ENCODE results near the gene GRB7. TPM values are rescaled to one million over a fixed set of nuclear protein-coding genes. Genes with fewer than 3 reads are reported as not detected.

Gene GRB7
- total and polyA plus RNA-seq, 4 experiments from 2014 or later: not detected

DNA sequence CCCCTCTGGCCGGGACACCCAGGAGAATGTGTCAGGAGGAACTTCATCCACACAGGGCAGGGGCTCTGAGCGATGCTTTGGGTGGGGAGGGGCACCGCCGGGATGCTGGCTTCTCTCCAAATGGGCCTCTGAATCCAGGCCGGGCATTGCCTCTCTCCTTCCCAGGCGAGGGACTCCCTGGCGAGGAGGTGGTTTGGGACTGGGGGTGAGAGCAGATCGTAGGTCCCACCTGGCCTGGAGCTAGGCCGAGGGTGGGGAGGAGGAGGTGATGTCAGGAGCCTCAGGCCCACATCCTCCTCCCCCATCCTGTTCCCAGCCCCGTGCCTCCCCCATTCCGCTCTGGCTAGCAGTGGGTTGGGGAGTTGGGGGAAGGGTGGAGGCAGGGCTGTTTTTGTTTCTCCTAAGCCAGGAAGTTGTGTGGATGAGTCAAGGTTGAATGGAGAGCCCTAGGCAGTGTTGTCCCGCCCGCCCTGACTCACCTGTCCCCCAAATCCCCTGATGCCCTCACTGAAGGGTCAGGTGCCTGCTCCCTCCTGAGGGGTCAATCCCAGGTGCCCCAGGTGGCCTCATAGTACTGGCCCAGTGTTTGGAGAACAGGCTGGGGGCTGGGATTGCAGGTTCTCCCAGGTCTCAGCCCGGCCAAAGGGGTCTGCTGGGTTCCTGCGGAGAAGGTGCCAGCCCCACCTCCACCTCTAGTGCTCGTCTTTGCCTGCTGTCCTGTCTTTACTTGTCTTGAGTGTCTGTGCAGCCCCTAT is 2.8 kb downstream of the GRB7 start:
- Mint-ChIP-seq H3K4me3 (no peak overlapping the region), H3K9me3 (no peaks in the 10 kb centered on the region), H3K4me1 (peaks cover 5 to 11% (median 7%) of the 10 kb centered on the region in 4 donors), H3K27ac (peak overlapping the region in 4 of 7 donors; percentile 4 to 73 (median 28)), H3K27me3 (peaks cover 6 to 19% of the 10 kb centered on the region in 2 donors), H3K36me3 (no peaks in the 10 kb centered on the region)
- POLR2A ChIA-PET (ENCODE audit: partially characterized antibody): no interaction called here
- intact Hi-C loops (cut with micrococcal nuclease): no loop called here
- Histone ChIP-seq H3K9me3 (ENCODE audit: control insufficient read depth in 1 of 2, low read length in 2 of 2) (no peaks in the 10 kb centered on the region), H3K4me1 (ENCODE audit: insufficient read depth, low read length) (peaks cover 8% of the 10 kb centered on the region), H3K36me3 (ENCODE audit: insufficient read depth, low read length) (no peaks in the 10 kb centered on the region), H3K27me3 (ENCODE audit: insufficient read depth, low read length) (no peaks in the 10 kb centered on the region), H3K4me3 (ENCODE audit: low read length in 2 of 2) (no peak overlapping the region), H3K27ac (ENCODE audit: low read depth, low read length) (no peak overlapping the region)
- DNase-seq: no peak
- CTCF ChIA-PET (ENCODE audit: partially characterized antibody): no interaction called here

DNA sequence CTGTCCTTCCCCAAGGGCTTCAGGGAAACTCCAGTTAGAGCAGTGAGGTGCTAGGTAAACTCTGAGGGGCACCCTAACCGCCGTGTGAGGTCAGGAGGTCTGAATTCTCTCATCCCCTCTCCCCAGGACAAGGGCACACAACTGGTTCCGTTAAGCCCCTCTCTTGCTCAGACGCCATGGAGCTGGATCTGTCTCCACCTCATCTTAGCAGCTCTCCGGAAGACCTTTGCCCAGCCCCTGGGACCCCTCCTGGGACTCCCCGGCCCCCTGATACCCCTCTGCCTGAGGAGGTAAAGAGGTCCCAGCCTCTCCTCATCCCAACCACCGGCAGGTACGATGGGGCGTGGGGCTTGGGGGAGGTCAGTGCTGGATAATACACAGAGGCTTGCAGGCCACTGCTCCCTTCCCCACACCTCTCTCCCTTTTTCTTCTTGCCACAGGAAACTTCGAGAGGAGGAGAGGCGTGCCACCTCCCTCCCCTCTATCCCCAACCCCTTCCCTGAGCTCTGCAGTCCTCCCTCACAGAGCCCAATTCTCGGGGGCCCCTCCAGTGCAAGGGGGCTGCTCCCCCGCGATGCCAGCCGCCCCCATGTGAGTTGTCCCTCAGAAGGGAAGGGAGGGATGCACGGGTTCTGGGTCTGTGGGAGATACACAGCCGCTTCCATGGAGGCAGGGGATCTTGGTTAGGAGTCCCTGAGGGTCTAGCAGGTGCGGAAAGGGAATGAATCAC is 4.6 kb downstream of the GRB7 start:
- H3K4me1 Mint-ChIP-seq: peaks cover 4 to 11% (median 7%) of the 10 kb centered on the region in 4 donors
- ChIA-PET POLR2A (ENCODE audit: partially characterized antibody) (no interaction called here), CTCF (ENCODE audit: partially characterized antibody) (interaction anchor here (1.3 kb wide), 1 partner anchor 12 kb away, joined by 3 read pairs; the partner anchor contains the start of gene MIEN1)
- H3K4me1 ChIP-seq (ENCODE audit: insufficient read depth, low read length): peaks cover 8% of the 10 kb centered on the region
- peak overlapping the region in 1 of 7 donors; percentile 19 for H3K27ac Mint-ChIP-seq
- H3K27me3 Mint-ChIP-seq: peaks cover 6 to 15% of the 10 kb centered on the region in 2 donors
- no peaks in the 10 kb centered on the region for H3K36me3 ChIP-seq (ENCODE audit: insufficient read depth, low read length)
- H3K27ac ChIP-seq (ENCODE audit: low read depth, low read length): no peak overlapping the region
- H3K27me3 ChIP-seq (ENCODE audit: insufficient read depth, low read length): no peaks in the 10 kb centered on the region
- intact Hi-C loops (cut with micrococcal nuclease): no loop called here
- H3K4me3 Mint-ChIP-seq: no peak overlapping the region
- H3K9me3 Mint-ChIP-seq: peaks cover 0 to 2% (median 0%) of the 10 kb centered on the region in 8 donors
- H3K36me3 Mint-ChIP-seq: no peaks in the 10 kb centered on the region
- DNase-seq: no peak
- no peaks in the 10 kb centered on the region for H3K9me3 ChIP-seq (ENCODE audit: control insufficient read depth in 1 of 2, low read length in 2 of 2)
- H3K4me3 ChIP-seq (ENCODE audit: low read length in 2 of 2): no peak overlapping the region

DNA sequence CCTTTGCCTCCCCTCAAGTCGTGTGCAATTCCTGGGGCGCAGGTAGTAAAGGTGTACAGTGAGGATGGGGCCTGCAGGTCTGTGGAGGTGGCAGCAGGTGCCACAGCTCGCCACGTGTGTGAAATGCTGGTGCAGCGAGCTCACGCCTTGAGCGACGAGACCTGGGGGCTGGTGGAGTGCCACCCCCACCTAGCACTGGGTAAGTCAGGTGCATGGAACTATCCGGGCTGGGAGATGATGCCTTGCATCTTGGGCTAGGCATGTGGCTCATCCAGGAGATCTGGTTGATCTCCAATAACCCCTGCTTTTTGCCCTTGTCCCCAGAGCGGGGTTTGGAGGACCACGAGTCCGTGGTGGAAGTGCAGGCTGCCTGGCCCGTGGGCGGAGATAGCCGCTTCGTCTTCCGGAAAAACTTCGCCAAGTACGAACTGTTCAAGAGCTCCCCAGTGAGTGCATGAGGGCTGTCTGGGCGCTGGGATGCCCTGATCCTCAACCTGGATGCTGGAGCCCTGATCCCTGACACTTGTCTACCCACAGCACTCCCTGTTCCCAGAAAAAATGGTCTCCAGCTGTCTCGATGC is 5.2 kb downstream of the GRB7 start:
- Mint-ChIP-seq H3K4me3 (no peak overlapping the region), H3K4me1 (peaks cover 4 to 11% (median 7%) of the 10 kb centered on the region in 4 donors), H3K27ac (no peak overlapping the region), H3K27me3 (peaks cover 6 to 15% of the 10 kb centered on the region in 2 donors), H3K9me3 (peaks cover 0 to 3% (median 0%) of the 10 kb centered on the region in 8 donors), H3K36me3 (no peaks in the 10 kb centered on the region)
- Histone ChIP-seq H3K27me3 (ENCODE audit: insufficient read depth, low read length) (no peaks in the 10 kb centered on the region), H3K4me1 (ENCODE audit: insufficient read depth, low read length) (peaks cover 8% of the 10 kb centered on the region), H3K27ac (ENCODE audit: low read depth, low read length) (no peak overlapping the region), H3K9me3 (ENCODE audit: control insufficient read depth in 1 of 2, low read length in 2 of 2) (no peaks in the 10 kb centered on the region), H3K36me3 (ENCODE audit: insufficient read depth, low read length) (no peaks in the 10 kb centered on the region), H3K4me3 (ENCODE audit: low read length in 2 of 2) (no peak overlapping the region)
- intact Hi-C loops (cut with micrococcal nuclease): no loop called here
- CTCF ChIA-PET (ENCODE audit: partially characterized antibody): interaction anchor here (1.3 to 1.4 kb wide), 2 partner anchors 13 to 17 kb away, joined by 3 to 4 read pairs; partner anchors contain the start of gene MIEN1
- POLR2A ChIA-PET (ENCODE audit: partially characterized antibody): interaction anchor here (0.6 kb wide), 1 partner anchor 37 kb away, joined by 3 read pairs; no protein-coding TSS in a partner anchor
- no peak for DNase-seq

DNA sequence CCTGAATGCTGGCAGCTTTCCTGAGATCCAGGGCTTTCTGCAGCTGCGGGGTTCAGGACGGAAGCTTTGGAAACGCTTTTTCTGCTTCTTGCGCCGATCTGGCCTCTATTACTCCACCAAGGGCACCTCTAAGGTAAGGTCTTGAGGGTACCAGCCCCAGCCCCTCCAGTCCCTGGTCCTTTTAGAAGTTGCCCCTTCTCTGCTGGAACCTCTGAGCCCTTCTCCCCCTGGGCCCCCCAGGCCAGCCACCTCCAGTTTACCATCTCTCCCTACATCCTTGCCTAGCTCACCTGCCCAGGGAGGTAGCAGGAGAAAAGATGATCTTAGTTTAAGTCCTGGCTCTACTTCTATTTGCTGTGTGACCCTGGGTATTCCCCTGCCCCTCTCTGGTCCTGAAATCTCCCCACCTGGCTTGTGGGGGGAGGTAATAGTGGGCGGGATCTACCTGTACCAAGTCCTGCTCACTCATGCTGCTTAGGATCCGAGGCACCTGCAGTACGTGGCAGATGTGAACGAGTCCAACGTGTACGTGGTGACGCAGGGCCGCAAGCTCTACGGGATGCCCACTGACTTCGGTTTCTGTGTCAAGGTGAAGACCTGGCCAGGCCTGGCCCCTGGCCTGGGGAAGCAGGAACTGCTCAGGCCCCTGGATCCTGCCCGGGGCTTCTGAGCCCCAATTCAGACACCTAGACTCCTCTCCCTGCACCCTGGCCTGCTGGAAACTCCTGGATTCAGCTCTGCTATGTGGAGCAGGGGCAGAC is 6.5 kb downstream of the GRB7 start:
- Mint-ChIP-seq H3K4me1 (peaks cover 0 to 5% (median under 1%) of the 10 kb centered on the region in 4 donors), H3K36me3 (no peaks in the 10 kb centered on the region), H3K27me3 (peaks cover 2 to 9% of the 10 kb centered on the region in 2 donors), H3K9me3 (peaks cover 0 to 3% (median 0%) of the 10 kb centered on the region in 8 donors), H3K4me3 (no peak overlapping the region), H3K27ac (no peak overlapping the region)
- ChIA-PET POLR2A (ENCODE audit: partially characterized antibody) (interaction anchor here (1.0 kb wide), 1 partner anchor 9 kb away, joined by 3 read pairs; no protein-coding TSS in a partner anchor), CTCF (ENCODE audit: partially characterized antibody) (interaction anchor here (1.1 to 1.4 kb wide), 2 partner anchors 19 to 121 kb away, joined by 3 to 4 read pairs; no protein-coding TSS in a partner anchor)
- Histone ChIP-seq H3K4me3 (ENCODE audit: low read length in 2 of 2) (no peak overlapping the region), H3K27ac (ENCODE audit: low read depth, low read length) (no peak overlapping the region), H3K4me1 (ENCODE audit: insufficient read depth, low read length) (no peaks in the 10 kb centered on the region), H3K27me3 (ENCODE audit: insufficient read depth, low read length) (no peaks in the 10 kb centered on the region), H3K9me3 (ENCODE audit: control insufficient read depth in 1 of 2, low read length in 2 of 2) (no peaks in the 10 kb centered on the region), H3K36me3 (ENCODE audit: insufficient read depth, low read length) (no peaks in the 10 kb centered on the region)
- no peak for DNase-seq
- intact Hi-C loops (cut with micrococcal nuclease): no loop called here

DNA sequence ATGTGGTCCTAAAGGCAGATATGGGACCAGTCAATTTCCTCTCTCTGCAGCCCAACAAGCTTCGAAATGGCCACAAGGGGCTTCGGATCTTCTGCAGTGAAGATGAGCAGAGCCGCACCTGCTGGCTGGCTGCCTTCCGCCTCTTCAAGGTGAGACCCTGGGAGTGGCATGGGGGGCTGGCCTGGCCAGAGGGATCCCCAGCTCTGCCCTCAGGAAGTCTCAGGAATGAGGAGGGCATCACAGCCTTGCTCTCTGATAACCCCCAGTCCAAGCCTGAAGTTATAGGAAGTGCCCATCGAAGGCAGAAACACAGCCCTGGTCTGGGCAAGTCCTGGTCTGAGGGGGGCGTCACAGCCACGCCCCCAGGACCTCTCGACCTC is 7.1 kb downstream of the GRB7 start:
- ChIA-PET POLR2A (ENCODE audit: partially characterized antibody) (interaction anchor here (1.0 kb wide), 1 partner anchor 9 kb away, joined by 3 read pairs; no protein-coding TSS in a partner anchor), CTCF (ENCODE audit: partially characterized antibody) (interaction anchor here (1.1 kb wide), 1 partner anchor 121 kb away, joined by 3 read pairs; no protein-coding TSS in a partner anchor)
- no peak overlapping the region for H3K4me3 Mint-ChIP-seq
- no peaks in the 10 kb centered on the region for H3K36me3 Mint-ChIP-seq
- peaks cover 2 to 8% of the 10 kb centered on the region in 2 donors for H3K27me3 Mint-ChIP-seq
- H3K4me1 Mint-ChIP-seq: peaks cover 0 to 4% (median 0%) of the 10 kb centered on the region in 4 donors
- no peak overlapping the region for H3K27ac Mint-ChIP-seq
- H3K9me3 Mint-ChIP-seq: peaks cover 0 to 3% (median 0%) of the 10 kb centered on the region in 8 donors
- no peak for DNase-seq
- Histone ChIP-seq H3K27me3 (ENCODE audit: insufficient read depth, low read length) (no peaks in the 10 kb centered on the region), H3K4me1 (ENCODE audit: insufficient read depth, low read length) (no peaks in the 10 kb centered on the region), H3K27ac (ENCODE audit: low read depth, low read length) (no peak overlapping the region), H3K36me3 (ENCODE audit: insufficient read depth, low read length) (no peaks in the 10 kb centered on the region), H3K4me3 (ENCODE audit: low read length in 2 of 2) (no peak overlapping the region), H3K9me3 (ENCODE audit: control insufficient read depth in 1 of 2, low read length in 2 of 2) (no peaks in the 10 kb centered on the region)
- intact Hi-C loops (cut with micrococcal nuclease): no loop called here

DNA sequence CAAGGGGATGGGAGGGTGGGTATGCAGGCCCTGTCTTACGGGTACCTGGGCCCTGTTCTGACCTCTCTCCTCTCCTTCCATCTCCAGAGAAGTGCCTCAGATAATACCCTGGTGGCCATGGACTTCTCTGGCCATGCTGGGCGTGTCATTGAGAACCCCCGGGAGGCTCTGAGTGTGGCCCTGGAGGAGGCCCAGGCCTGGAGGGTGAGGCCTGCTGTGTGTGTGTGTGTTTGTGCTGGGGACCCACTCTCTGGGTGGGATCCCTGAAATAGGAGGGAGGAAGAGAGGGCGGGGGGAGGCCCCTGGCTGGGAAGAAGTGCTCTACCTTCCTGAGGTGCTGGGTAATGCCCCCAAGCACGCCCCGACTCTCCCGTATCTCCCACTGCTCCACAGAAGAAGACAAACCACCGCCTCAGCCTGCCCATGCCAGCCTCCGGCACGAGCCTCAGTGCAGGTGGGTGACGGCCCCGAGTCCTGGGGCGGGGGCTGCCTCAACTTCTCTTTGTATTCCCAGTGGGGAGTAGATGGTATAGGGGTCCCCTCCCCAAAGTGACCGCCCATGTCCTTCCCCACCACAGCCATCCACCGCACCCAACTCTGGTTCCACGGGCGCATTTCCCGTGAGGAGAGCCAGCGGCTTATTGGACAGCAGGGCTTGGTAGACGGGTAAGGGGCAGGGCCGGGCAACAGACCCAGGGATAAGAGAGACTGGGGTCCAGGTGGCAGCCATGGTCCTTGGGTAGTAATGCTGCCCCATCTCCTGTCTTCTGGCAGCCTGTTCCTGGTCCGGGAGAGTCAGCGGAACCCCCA is 7.8 kb downstream of the GRB7 start:
- Histone ChIP-seq H3K4me3 (ENCODE audit: low read length in 2 of 2) (no peak overlapping the region), H3K27me3 (ENCODE audit: insufficient read depth, low read length) (no peaks in the 10 kb centered on the region), H3K4me1 (ENCODE audit: insufficient read depth, low read length) (no peaks in the 10 kb centered on the region), H3K36me3 (ENCODE audit: insufficient read depth, low read length) (no peaks in the 10 kb centered on the region), H3K27ac (ENCODE audit: low read depth, low read length) (no peak overlapping the region), H3K9me3 (ENCODE audit: control insufficient read depth in 1 of 2, low read length in 2 of 2) (no peaks in the 10 kb centered on the region)
- Mint-ChIP-seq H3K9me3 (peaks cover 0 to 3% (median 0%) of the 10 kb centered on the region in 8 donors), H3K27ac (peak overlapping the region in 1 of 7 donors; percentile 75), H3K27me3 (peaks cover 2 to 4% of the 10 kb centered on the region in 2 donors), H3K36me3 (no peaks in the 10 kb centered on the region), H3K4me1 (no peaks in the 10 kb centered on the region), H3K4me3 (no peak overlapping the region)
- ChIA-PET CTCF (ENCODE audit: partially characterized antibody) (interaction anchor here (2.1 kb wide), 1 partner anchor 15 kb away, joined by 7 read pairs; the partner anchor contains the start of gene MIEN1), POLR2A (ENCODE audit: partially characterized antibody) (no interaction called here)
- DNase-seq: no peak
- intact Hi-C loops (cut with micrococcal nuclease): no loop called here
